Posterior vena cava (tissue), 2 donors: Measurements from ENCODE around the gene MEIKIN. TPM values are rescaled to one million over a fixed set of nuclear protein-coding genes. Genes with fewer than 3 reads are reported as not detected.

Source experiments
- DNase-seq: peaks from one replicate; pipeline ENCODE4 v3.0.0-alpha.2; 2020; ENCODE audit warnings: low spot score
- intact Hi-C, 2 donors: fragments of 100-400 bp; cut with DNase I; formaldehyde crosslinking; loops; one replicate each; pipeline versions ENCODE4 v1.14.1 to v1.14.2; 2022 to 2023
- total RNA-seq, 2 donors: library from RNA; stranded (reverse); fragmentation: NEBNext Ultra II Directional; extraction: Animal tissue kit (Norgen Biotek cat#: 25700); gene quantifications; one replicate each; pipeline ENCODE4 v1.2.1, GENCODE V29; 2021
- donor health status: DM: yes; HTN: yes; CAD: no.
- donor health status: DM: yes; HTN: yes; CAD: no.

MEIKIN gene
- total RNA-seq, 2 donors from 2014 or later = 1.4 TPM; not detected in 1

DNA sequence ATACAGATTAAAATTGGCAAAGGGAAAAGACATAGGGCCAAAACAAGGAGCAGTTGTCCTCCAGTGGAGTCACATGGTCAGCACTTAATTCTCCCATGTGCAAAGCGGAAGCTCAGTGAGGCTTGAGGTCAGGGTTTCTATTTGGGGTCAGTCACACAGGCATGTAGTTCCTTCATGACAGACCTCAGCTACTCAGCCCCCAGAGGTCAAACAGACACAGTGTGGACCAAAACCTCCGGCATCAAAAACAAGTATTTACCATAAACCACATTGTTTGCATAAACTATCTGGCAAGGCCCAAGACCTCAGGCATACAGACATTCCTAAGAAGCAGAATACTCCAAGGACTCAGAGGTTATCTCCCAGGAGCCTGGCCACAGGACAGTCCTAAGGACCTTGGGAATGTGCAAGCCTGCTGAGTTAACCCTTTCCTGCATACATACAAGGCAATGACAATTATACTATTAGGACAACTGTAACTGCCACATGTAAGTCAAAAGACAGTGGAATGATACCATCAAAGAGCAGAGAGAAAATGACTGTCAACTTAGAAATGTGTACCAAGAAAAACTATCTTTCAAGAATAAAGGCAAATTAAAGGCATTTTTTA lies 120.0 kb downstream of the MEIKIN start:
- DNase-seq = no peak
- intact Hi-C loops = no loop called here

DNA sequence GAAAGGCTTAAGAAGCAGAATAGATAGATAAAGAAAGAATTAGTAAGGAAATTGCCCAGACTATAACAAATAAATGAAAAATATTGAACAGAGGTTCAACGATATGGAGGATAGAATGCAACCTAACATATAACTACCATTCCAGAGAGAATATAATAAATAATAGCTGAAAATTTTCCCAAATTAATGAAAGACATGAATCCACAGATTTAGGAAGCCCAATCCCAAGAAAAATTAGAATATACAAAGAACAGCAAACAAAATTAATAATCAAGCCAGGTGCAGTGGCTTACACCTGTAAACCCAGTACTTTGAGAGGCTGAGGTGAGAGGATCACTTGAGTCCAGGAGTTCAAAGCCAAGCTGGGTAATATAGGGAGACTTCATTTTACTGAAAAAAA lies 120.8 kb downstream of the MEIKIN start:
- intact Hi-C loops = no loop called here
- no peak for DNase-seq

- no peak for DNase-seq
- intact Hi-C loops = no loop called here
These were observed 124.2 kb downstream of the MEIKIN start for GRCh38 chr5:131821221-131821620.

DNA sequence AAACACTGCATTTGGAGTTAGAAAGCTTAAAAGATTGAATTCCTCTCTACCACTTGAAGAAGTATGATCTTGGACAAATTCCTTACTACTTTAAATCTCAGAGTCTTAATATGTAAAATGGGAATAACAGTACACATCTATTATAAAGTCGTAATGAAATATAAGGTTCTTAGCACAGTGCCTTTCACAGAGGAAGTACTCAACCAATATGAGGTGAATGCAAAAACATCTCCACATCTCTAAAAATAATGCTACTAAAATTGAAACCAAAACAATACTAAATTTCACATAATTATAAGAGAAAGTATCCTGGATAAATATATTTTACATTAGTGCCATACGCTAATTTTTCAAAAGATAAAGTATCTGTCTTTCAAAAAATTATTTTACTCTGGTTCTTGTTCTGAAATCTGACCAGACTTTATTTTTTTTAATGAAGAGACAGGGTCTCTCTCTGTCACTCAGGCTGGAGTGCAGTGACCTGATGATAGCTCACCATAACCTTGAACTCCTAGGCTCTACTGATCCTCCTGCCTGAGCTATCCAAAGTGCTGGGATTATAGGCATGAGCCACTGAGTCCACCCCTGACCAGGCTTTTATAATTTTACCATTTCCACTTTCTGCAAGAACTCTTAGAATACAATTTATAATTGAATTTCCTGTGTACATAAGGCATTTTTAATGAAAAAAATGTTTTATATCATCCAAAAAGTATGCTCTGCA lies 127.3 kb downstream of the MEIKIN start:
- intact Hi-C loops = loop anchor here in 1 of 2 donors (10.0 kb wide), 1 partner anchor 187 kb away; no protein-coding TSS in a partner anchor
- DNase-seq = no peak

DNA sequence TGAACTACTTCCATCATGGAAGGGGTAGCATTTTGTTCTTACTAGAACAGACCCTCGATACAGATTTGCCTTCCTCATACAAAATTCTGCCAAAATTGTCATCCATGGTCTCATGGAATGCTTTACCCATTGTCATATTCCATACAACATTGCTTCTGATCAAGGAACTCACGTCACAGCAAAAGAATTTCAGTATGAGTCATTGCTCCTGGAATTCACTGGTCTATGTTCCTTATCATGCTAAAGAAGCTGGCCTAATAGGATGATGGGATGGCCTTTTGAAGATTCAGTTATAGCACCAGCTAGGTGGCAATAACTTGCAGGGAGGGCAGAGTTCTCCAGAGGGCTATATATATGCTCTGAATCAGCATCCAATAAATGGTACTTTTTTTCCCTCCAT lies 130.5 kb downstream of the MEIKIN start:
- no peak for DNase-seq
- intact Hi-C loops = loop anchor here (5.0 to 10.0 kb wide), 2 partner anchors 190 to 197 kb away; partner anchors contain the start of gene ACSL6 (in 1 of the 2)

GRCh38 chr5:131812371-131813160 lies 132.9 kb downstream of the MEIKIN start:
- DNase-seq = no peak
- intact Hi-C loops = loop anchor here (5.0 to 10.0 kb wide), 2 partner anchors 192 to 200 kb away; partner anchors contain the start of gene ACSL6 (in 1 of the 2)

DNA sequence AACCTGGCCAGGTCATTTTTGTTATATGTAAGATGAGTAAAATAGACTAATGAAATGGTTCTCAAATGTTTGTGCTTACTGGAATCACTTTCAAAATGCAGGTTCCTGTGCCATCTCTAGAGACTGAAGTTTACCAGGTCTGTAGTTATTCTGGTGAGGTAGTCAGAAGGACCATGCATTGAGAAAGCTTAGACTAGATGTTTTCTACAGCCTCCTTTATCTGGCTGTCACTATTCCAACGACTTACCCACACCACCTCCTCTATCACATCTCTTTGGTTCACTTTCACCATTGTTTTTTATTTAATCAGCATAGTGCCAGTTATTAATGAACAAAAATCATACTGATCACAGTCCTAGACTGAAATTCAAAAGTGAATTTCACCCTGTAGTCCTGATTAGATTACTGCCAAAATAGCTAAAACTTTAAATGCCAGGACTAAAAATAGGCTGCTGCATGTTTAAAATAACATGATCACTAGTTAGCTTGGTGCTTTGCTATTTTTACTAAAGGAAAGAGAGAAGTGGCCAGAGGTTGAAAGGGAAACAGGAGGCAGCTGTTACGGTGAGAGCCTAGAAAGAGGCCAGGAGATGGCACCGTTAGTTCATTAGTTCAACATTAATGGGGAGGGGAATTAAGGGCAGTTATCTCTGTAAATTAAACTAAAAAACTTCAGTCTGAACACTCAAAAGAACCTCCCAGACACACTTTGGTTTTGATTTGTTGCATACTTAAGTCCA lies 134.8 kb downstream of the MEIKIN start:
- DNase-seq = no peak
- intact Hi-C loops = loop anchor here (5.0 to 10.0 kb wide), 2 partner anchors 194 to 202 kb away; partner anchors contain the start of gene ACSL6 (in 1 of the 2)

GRCh38 chr5:131796793-131797693 lies 148.4 kb downstream of the MEIKIN start, which contains the start of gene FNIP1:
TSS of gene FNIP1 (minus strand) at chr5:131797017. CDS start at chr5:131796921, 96 bp downstream.
- intact Hi-C loops = no loop called here
- DNase-seq = peak; percentile 100

- intact Hi-C loops = no loop called here
- DNase-seq = peak; percentile 93
These were observed 149.3 kb downstream of the MEIKIN start for GRCh38 chr5:131795879-131796792.

DNA sequence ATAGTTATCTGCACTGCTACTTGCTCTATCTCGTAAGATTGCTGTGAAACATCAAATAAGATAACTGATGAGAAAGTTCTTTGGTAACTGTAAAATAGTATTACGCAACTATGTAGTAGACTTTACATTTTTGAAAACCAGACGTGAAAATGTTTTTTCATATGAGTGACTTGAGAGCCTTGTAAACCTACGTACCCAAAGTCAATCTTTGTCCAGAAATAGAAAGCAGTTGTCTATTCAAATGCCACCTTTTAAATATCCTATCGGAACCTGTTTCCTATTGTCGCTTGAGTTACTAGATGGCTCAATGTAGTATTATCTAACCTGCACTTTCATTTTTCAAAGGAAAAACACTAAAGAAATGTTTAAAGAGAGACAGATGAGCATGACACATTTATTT lies 150.2 kb downstream of the MEIKIN start:
- DNase-seq = no peak
- intact Hi-C loops = no loop called here

DNA sequence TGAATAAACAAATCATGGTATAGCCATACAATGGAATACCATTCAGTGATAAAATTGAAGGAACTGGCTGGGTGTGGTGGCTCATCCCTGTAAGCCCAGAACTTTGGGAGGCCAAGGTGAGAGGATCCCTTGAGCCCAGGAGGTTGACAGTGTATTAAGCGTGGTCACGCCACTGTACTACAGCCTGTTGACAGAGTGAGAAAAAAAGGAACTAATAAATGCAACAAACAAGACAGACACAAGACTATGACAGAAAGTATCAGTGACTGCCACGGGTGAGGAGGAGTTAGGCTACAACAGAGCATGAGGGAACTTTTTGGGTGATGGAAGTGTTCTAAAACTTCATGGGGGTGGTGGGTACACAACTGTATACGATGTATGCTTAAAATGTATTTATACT lies 150.9 kb downstream of the MEIKIN start:
- DNase-seq = no peak
- intact Hi-C loops = no loop called here

- intact Hi-C loops = no loop called here
- DNase-seq = no peak
These were observed 152.6 kb downstream of the MEIKIN start for GRCh38 chr5:131792896-131793295.

- intact Hi-C loops = no loop called here
- DNase-seq = no peak
These were observed 153.6 kb downstream of the MEIKIN start for GRCh38 chr5:131791866-131792265.

DNA sequence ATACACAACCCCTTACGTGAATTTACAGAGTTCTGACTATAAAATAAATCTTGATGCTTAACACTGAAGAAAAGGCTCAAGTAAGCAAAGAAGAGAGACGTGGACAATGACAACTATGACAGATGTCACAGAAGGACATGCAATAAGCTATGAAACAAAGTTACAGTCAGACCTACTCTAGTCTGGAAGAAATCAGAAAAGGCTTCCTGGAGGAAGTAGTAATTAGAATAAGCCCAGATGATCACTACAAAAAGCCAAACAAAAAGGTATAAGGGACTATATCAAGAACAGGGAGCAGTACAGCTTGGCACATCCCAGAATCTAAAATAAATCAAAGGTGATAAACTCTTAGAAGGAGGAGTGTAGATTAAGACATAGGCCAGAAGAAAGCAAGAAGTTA lies 154.9 kb downstream of the MEIKIN start:
- DNase-seq = no peak
- intact Hi-C loops = no loop called here

- no peak for DNase-seq
- intact Hi-C loops = no loop called here
These were observed 155.7 kb downstream of the MEIKIN start for GRCh38 chr5:131789765-131790164.

DNA sequence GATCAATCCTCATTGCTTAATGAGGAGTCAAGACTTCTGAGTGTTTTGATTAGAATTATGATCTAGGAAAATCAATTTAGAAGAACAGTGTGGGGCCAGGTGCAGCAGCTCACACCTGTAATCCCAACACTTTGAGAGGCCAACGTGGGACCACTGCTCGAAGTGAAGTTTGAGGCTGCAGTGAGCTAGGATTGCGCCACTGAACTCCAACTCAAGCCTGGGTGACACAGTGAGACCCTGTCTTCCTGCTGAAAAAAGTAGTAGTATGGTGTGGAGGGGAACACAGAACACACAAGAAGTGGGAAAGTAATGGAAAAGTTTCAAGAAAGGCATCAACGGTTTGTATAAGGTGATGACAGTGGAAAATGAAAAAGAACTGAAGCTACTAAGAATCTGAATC lies 157.7 kb downstream of the MEIKIN start:
- DNase-seq = no peak
- intact Hi-C loops = no loop called here
